TTC549 (cell line): Measurements from ENCODE around the gene ASB18.

Source experiments
- FAIRE-seq: peaks from 2 replicates; lab custom pipeline; 2012; peaks lifted over from hg19 to GRCh38; lab: Jason Lieb, UNC

The ASB18 gene

GRCh38 chr2:236173729-236174607 is 90.2 kb downstream of the ASB18 start:
- FAIRE-seq: no peak

GRCh38 chr2:236173036-236173728 is 91.0 kb downstream of the ASB18 start:
- no peak for FAIRE-seq

GRCh38 chr2:236172255-236173035 is 91.8 kb downstream of the ASB18 start:
- FAIRE-seq: no peak

- no peak for FAIRE-seq
Measured at GRCh38 chr2:236171680-236172254, 92.4 kb downstream of the ASB18 start.

GRCh38 chr2:236171181-236171679 is 93.0 kb downstream of the ASB18 start:
- no peak for FAIRE-seq

GRCh38 chr2:236170590-236171165 is 93.5 kb downstream of the ASB18 start:
- no peak for FAIRE-seq

- no peak for FAIRE-seq
Measured at GRCh38 chr2:236169741-236170589, 94.2 kb downstream of the ASB18 start.

GRCh38 chr2:236169151-236169721 is 95.0 kb downstream of the ASB18 start:
- FAIRE-seq: no peak

- no peak for FAIRE-seq
Measured at GRCh38 chr2:236168110-236169080, 95.8 kb downstream of the ASB18 start, which contains the start of gene GBX2. GBX2 (minus strand) TSS chr2:236168386; CDS start chr2:236167971, 415 bp downstream.

- FAIRE-seq: no peak
Measured at GRCh38 chr2:236167297-236168109, 96.7 kb downstream of the ASB18 start.

GRCh38 chr2:236166796-236167296 is 97.4 kb downstream of the ASB18 start:
- no peak for FAIRE-seq

GRCh38 chr2:236165842-236166795 is 98.1 kb downstream of the ASB18 start:
- no peak for FAIRE-seq

- FAIRE-seq: no peak
Measured at GRCh38 chr2:236164925-236165841, 99.0 kb downstream of the ASB18 start.

GRCh38 chr2:236164201-236164924 is 99.8 kb downstream of the ASB18 start:
- FAIRE-seq: no peak
